HCEC 1CT (cell line): Measurements from ENCODE around the gene KIAA0586.

Experiments
- DNase-seq: peaks from one replicate; pipeline ENCODE4 v3.0.0-alpha.2; 2017

Gene KIAA0586

DNA sequence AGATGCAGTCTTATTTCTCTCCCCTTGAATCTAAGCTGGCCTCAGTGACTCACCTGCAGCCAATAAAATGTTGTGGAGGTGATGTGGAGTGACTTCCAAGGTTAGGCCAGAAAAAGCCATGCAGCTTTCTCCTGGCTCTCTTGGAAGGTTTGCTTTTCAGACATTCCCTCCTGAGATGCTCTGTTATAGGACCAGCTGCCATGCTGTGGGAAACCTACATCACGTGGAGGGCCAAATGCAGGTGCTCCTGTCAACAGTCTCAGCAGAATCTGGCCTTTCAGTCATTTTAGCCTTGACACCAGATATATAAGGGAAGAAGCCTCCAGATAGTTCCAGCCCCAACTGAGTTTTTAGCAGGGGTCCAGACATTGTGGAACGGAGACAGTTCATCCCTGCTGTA lies 172.2 kb downstream of the KIAA0586 start:
- no peak for DNase-seq
